HT1080 (cell line): ENCODE data around the gene BICDL1. TPM values are rescaled to one million over a fixed set of nuclear protein-coding genes. Genes with fewer than 3 reads are reported as not detected.
A peak's percentile ranks its signal among the peaks of the same experiment; 100 is the strongest.
"Not testable (repeated sequence)": the region's sequence is repeated elsewhere in the genome, so short reads cannot be mapped to it uniquely, and the experiment has no call there.

Source experiments
- DNase-seq: peaks from one replicate; pipeline ENCODE4 v3.0.0-alpha.2; 2015; ENCODE audit warnings: low read depth
- total RNA-seq: library from RNA; depleted of rRNA; stranded (reverse); fragments of >200 nt; shearing (Covaris generic); gene quantifications from 2 replicates; pipeline ENCODE4 v1.2.3, GENCODE V29; 2014

The BICDL1 gene
- total RNA-seq, 1 experiment from 2014 or later: not detected

DNA sequence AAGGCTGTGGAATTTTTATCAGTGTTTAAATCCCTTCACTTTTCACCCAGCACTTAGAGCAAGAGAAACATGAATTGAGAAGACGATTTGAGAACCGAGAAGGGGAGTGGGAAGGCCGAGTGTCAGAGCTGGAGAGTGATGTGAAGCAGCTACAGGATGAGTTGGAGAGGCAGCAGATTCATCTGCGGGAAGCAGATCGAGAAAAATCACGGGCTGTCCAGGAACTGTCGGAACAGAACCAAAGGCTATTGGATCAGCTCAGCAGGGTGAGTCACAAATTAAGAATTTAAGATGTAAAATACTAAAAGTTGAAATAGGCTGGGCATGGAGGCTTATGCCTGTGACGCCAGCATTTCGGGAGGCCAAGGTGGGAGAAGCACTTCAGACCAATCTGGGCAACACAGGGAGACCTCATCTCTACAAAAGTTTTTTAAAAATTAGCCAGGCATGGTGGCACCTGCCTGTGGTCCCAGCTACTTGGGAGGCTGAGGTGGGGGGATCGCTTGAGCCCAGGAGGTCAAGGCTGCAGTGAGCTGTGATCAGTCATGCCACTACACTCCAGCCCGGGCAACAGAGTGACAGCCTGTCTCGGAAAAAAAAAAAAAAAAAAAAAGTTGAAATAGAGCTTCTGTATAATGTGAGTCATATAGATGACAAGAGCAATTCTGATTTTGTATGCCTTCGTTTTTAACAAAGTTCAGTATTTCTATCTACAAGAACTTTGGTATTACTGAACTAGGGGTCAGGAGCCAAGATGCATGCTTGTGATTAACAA lies 9.6 kb downstream of the BICDL1 start:
- no peak for DNase-seq

DNA sequence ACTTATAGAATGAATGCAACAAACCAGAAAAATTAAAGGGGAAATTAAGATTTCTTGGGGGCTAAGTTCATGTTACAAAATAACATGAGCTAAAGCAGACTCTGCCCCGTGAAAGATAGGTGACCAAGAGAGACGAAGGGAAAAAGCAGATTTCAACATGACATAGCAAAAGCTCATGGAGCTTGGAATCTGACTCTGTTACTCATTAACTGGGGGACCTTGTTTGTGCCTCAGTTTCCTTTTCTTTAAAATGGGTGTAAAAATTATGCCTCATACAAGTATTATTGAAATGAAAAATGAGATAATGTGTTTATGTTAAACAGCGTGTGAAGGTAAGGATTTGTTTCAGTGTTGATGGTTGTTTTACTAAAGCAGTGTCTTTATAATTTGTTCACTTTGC lies 11.5 kb downstream of the BICDL1 start:
- DNase-seq: no peak

DNA sequence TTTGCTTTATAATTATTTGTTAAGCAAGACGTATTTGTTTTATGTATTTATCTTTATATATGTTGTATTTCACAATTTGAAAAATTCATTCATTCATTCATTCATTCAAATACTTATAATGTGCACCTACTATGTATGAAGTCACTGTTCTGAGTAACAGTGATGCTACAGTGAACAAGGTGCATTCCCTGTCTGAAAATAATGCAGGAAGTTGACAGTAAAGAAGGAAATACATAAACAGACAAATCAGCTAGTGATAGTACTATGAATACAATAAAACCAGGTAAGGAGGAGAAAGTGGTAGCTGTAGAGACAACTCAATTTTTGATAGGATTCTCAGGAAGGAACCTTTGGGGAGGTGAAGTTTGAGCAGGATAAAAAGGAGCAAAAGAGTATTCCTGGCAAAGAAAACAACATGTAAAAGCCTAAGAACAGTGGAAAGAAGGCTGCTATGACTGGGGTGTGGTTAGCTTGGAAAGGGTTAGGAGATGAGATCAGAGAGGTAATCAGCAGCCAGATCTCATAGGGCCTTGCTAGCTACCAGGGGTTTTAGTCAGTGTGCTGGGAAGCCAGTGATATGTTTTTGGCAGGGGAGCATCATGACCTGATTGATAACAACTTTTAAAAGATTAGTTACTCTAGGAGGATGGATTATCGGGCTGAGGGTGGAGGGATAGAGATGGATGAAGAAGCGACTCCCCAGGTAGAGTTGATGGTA lies 17.4 kb downstream of the BICDL1 start:
- DNase-seq: no peak

DNA sequence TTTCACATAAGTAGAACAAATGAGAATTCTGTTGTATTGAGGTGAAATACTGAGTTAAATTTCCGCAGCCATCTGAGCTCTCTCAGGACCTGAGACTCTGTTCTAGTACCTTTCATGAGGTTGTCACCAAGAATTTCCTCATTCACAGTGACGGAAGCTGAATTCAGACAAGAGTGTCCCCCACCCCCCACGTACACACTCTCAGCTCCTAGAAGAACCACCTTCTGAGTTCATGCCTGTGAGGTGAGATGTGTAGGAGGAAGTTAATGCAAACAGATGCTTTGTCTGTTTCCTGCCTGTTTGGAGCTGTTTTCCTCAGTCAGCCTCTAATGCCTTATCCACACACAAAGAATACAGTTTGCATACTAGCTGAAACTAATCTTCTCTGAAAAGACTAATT lies 18.2 kb downstream of the BICDL1 start:
- no peak for DNase-seq

DNA sequence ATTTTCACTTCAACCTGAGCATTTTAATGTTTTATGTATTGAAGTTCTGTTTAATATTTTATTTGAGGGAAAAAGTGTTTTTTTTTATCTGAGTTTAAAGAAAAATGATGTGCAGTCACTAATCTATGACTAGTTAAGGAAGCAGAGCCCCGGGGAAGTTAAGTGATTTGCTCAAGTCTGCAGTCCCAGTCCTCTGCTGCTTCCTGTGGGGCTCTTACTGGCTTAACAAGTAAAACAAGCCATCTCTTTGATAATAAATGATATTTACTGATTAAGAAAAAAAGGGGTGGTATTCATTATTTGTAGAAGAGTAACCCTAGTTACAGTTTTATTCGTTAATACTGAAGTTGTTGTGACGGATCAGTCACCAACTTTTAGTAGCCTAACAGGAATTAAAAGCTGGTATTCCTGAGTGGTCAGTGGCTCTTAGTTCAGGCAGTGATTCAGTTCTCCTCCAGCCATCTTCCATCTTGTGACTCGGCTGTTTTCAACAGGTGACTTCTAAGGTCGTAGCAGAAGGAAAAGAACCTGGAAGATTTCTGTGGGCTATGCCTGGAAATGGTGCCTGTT lies 21.7 kb downstream of the BICDL1 start:
- DNase-seq: no peak

DNA sequence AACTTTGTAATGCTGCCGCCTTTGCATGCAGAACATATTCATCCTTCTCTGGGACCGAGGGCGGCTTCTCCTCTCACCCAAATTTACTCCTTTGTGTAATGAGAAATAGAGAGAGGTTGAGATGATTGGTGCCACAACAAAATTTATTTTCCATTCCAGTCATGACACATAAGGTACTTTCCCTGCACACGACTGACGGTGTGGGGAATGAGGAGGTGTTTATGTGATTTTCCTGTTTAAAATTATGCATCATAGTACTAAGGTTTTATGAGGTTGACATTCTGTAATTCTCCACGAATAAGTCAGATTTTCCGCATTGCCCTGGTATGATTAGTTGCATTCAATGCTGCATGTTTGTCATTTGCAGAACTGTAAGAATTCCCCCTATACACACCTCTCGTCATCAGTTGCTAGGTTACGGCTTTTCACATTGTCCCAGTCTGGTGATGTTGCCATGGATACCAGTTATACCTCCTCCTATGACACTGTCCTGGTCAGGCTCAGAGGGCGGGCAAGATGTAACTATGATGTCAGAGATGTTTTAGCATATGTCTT lies 23.1 kb downstream of the BICDL1 start:
- DNase-seq: peak; percentile 56

DNA sequence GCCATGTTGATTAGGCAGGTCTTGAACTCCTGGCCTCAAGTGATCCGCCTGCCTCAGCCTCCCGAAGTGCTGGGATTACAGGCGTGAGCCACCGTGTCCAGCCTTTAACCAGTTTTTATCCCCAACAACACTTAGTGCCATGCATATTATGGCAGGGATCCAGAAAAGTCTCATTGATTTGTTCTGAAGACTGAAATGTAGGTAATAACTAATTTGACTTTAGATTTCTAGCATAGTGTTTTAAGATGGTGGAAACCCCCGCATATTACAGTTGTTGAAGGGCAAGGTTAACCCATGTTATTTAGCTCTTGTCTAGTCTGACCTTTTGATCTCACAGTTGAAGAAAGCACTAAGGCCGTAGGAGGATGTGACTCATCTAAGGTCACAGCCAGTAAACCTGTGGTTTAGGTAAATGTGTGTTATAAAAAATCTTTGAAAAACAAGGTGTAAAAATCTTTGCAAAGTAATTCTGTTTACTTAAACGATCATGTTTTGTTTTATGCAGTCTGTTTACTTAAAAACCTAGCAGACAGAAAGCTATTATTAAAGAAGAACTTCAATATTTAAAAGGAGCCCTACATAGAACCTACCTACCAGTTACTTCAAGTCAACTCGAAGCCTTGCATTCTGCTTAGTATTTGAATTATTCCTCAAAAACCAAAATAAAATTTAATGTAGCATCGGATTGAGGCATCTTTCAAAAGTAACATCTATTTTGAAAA lies 24.8 kb downstream of the BICDL1 start:
- no peak for DNase-seq

DNA sequence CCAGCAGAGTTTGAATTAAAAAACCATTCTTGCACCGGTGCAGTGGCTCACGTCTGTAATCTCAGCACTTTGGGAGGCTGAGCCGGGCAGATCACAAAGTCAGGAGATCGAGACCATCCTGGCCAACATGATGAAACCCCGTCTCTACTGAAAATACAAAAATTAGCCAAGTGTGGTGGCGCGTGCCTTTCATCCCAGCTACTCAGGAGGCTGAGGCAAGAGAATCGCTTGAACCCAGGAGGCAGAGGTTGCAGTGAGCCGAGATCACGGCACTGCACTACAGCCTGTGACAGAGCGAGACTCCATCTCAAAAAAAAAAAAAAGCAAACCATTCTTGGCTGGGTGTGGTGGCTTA lies 25.3 kb downstream of the BICDL1 start:
- not testable (repeated sequence) for DNase-seq

DNA sequence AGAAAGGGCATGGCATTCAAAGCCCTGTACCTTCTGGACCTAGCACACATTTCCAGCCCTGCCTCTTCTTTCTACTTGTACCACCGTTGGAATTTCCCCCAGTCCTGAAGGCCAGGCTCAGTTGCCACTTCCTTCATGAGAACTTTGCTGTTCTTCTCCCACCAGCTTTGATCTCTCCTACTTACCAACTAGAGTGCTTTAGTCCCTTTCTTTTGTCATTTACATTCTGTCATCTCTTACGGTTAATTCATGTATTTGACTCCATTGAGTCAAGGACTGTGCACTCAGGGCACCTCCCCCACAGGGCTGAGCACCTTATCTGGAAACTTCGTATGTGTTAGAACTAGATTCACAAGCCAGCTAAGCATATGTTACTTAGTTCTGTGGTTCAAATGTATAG lies 26.3 kb downstream of the BICDL1 start:
- DNase-seq: no peak

DNA sequence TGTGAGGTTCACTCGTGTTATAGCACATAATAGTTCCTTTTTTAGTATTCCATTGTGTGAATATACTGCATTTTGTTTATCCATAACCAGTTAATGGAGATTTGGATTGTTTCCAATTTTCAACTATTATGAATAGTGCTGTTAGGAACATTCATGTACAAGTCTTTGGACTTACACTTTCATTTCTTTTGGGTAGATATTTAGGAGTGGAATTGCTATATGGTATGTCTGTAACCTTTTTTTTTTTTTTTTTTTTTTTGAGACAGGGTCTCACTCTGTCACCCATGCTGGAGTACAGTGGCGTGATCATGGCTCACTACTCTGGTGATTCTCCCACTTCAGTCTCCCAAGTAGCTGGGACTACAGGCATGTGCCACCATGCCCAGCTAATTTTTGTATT lies 27.2 kb downstream of the BICDL1 start:
- not testable (repeated sequence) for DNase-seq

DNA sequence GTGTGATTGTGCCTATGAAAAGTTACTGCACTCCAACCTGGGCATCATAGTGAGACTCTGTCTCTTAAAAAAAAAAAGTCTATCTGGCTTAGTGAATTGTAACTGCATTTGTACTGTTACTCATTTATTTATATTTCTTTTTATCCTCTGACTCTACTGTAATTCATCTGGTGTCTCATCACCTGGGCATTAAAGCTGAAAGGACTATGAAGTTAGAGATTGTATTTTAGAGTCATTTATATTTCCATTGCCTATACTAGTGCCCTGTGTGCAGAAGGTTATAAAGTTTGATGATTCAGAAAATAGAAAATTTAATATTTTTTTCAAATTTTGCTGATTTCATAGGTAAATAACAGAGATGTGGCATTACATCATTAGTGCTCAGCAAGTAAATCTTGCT lies 30.2 kb downstream of the BICDL1 start:
- no peak for DNase-seq

DNA sequence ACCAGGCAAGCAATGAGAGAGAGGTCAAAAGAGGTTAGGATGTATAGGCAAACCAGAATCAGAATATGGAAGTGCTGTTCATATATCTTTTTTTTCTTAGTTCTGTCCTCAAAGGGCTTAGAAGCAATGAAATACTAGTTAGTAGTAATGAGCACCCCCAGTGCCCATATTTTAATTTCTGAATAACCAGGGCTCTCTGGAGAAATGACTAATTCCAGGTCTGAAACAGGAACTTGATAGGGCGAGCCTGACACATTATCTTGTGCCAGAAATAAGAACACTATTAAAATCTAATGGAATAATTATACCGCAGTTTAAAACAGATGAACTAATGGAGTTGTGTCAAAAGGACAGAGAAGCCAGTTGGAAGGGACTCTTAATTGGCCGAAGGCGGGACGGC lies 30.9 kb downstream of the BICDL1 start:
- no peak for DNase-seq

DNA sequence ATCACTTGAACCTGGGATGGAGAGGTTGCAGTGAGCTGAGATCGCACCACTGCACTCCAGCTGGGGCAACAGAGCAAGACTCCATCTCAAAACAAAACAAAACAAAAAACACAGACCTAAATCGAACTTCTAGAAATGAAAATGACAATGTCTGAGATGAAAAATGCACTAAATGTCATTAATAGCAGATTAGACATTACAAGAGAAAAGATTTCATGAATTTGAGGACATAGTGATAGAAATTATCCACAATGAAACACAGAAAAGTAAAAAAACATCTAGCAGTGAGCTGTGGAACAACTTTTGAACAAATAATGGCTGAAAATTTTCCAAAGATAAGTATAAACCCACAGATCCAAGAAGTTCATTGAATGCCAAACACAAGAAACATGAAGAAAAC lies 35.2 kb downstream of the BICDL1 start:
- DNase-seq: no peak

DNA sequence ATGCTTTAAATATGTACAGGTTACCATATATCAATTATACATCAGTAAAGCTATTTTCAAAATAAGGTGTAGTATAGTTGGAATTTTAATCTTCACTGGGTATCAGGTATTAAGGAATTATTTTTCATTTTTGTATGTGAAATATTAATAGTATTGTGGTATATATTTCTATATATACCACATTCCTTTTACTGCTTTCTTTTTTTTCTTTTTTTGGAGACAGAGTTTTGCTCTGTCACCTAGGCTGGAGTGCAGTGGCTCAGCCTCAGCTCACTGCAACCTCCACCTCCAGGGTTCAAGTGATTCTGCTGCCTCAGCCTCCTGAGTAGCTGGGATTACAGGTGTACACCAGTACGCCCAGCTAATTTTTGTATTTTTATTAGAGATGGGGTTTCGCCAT lies 36.6 kb downstream of the BICDL1 start:
- DNase-seq: no peak

DNA sequence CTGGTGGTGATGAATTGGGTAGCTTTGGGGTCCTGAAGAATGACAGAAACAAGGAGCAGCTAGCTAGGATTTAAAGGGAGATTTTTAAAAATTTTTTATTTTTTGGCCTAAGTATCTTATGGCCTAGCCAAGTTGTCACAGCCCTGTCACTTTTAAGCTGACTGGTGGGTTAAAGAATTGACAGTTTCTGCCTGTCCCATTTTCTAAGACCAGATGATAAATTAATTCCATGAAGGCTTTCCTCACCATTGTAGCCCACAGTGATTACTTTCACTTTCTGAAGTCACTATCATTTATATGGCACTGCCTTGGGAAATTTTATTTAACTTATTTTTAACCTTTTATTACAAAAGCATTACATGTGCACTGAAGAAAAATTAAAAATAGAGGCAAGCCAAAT lies 43.2 kb downstream of the BICDL1 start:
- DNase-seq: no peak

DNA sequence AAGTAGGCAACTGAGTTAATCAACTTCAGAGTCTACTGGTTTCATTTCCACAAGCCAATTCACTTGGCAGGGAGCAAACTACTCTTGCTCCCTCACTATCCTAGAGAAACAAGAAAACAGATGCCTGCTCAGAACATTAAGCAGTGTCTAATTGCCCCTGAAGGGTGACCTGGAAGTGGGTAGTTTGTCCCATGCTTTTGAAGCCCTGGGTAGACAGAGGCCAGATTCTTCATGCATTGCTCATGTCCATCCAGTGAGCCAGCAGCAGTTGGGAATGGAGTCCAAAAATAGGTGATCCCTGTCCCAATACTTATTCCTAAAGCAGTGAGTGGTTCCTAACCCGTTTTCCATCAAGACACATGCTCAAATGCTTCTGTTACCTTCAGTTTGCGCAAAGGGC lies 48.8 kb downstream of the BICDL1 start:
- no peak for DNase-seq

DNA sequence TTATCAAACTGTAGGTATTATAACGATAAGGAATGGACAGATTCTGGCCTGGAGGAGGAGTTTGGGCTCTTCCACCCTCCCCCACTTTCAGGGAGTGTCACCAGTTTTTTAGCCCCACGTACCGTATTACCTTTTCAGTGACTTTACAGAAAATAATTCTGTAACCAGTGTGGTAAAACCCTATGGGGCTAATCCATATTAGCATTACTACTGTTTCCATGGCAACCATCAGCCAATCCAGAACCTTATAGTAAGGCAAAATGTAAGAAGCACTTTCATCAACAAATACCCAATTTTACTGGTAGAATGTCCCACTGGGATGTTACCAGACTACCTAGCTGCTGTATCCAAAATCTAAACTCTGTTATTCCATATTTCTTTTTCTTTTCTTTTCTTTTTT lies 50.7 kb downstream of the BICDL1 start:
- no peak for DNase-seq

DNA sequence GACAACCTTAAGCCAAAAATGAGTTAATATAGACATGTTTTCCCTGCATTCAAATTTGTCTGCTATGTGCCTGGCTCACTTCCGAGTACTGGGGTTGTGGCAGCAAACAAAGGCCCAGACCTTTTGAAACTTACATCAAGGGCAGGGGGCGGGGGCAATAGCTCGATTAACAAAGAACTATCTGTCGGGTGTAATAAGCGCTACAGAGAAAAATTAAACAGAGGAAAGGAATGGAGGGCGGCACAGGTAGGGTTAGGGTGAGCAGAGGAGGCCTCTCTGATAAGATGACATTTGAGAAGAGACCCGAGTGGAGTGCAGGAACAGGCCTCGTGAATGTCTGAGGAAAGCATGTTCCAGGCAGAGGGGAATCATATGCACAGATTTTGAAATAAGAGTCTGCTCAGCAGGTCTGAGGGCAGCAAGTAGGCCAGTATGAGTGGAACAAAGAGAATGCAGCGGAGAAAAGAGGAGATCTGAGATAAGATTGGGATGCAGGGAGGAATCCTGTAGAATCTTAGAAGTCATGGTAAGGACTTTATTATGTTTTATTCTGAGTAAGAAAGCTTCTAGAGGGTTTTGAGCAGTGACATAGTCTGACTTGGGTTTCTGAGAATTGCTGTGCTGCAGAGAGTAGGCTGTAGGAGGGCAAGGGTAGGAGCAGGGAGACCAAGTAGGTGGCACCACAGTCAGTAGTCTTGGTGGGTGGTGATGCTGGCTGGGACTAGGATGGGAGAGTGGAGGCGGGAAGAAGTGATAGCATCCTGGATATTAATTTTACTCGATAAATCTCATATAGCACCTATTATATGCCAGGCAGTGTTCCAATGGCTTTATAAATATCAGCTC lies 52.6 kb downstream of the BICDL1 start:
- DNase-seq: no peak

DNA sequence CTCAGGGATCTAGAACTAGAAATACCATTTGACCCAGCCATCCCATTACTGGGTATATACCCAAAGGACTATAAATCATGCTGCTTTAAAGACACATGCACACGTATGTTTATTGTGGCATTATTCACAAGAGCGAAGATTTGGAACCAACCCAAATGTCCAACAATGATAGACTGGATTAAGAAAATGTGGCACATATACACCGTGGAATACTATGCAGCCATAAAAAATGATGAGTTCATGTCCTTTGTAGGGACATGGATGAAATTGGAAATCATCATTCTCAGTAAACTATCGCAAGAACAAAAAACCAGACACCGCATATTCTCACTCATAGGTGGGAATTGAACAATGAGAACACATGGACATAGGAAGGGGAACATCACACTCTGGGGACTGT lies 56.3 kb downstream of the BICDL1 start:
- not testable (repeated sequence) for DNase-seq

DNA sequence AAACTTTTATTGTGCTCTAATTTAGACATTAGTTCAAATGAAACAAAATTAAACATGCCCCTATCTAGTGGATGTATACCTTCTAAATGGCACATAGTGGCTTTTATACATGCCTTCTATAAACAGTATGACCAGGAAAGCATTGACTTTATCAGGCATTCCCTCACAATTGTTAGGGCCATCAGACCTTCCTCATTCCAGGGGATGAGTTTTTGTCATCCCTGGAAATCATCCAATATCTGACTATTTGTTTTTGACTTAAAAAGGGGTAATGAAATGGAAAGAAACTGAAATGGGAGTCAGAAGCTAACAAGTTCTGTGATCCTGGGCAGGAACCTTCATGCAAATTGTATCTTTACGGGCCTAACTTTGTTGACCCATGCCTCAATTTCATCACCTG lies 58.0 kb downstream of the BICDL1 start:
- DNase-seq: no peak

DNA sequence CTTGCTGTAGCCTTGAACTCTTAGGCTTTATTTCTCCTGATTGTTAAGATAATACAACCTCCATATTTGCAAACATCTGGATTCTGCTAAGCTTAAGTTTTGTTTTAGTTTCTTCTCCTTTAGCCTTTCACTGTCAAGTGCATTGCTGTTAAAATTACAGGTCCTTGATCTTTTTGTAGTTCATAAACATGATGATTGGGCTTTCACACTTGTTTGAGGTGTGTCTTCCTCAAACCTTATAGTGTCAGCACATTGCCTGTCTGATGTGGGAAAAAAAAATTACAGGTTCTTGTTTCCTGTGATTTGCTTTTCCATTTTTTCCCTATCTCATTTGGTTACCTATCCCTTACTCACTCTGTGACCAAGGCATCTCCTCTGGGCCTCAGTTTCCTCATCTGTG lies 59.2 kb downstream of the BICDL1 start:
- DNase-seq: no peak
